Occipital lobe (tissue), 2 donors: Measurements from ENCODE around the gene PPM1H. TPM values are rescaled to one million over a fixed set of nuclear protein-coding genes. Genes with fewer than 3 reads are reported as not detected.
"Not testable (repeated sequence)": the region's sequence is repeated elsewhere in the genome, so short reads cannot be mapped to it uniquely, and the experiment has no call there.

Experiments used
- DNase-seq: peaks from one replicate; lab custom pipeline; 2025; lab: John Stamatoyannopoulos, UW
- total RNA-seq: library from RNA; depleted of rRNA; stranded (reverse); fragments of >200 nt; gene quantifications from one replicate; pipeline ENCODE4 v1.2.3, GENCODE V29; 2014

Gene PPM1H
- total RNA-seq, 1 donor from 2014 or later = 10.6 TPM

- no peak for DNase-seq
Measured at GRCh38 chr12:62910549-62911169, 24.3 kb downstream of the PPM1H start.

GRCh38 chr12:62909340-62909739, 25.6 kb downstream of the PPM1H start:
- DNase-seq = no peak

- DNase-seq = no peak
Measured at GRCh38 chr12:62908674-62909073, 26.3 kb downstream of the PPM1H start.

DNA sequence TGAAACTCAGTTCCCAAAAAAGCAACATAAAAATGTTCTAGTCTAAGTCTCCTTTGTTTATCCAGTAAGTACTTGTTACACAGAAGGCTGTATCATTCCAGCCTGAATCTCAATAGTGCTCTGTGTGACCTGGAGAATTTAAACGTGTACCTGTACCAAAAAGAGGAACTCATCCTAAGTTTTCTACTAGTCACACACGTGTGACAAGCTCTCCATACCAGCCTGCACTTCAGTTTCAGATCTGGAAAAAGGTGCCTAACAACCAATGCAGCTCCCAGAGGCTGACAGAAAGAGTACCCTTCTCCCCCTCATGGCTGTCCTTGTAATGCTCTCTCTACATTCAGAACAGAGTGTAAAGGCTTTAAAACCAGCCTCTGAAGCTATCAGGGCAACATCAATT, 27.4 kb downstream of the PPM1H start:
- DNase-seq = no peak

DNA sequence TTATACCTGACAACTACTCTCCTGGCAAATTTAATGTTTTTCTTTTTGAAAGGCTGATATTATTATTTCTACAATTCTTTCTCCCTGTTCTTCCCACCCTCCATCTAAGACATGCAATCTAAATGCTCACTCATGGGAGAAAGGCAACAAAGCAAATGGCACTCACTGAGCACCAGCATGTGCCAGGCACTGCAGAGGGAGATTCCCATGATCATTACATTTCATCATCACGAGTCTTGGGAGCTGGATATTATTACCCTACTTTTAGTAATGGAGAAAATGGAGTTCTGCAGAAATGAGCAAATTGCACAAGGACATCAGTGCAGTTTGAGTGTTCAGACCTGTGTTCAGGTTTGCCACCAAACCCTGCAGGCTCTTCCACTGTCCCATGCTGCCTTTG, 27.9 kb downstream of the PPM1H start:
- DNase-seq = no peak

DNA sequence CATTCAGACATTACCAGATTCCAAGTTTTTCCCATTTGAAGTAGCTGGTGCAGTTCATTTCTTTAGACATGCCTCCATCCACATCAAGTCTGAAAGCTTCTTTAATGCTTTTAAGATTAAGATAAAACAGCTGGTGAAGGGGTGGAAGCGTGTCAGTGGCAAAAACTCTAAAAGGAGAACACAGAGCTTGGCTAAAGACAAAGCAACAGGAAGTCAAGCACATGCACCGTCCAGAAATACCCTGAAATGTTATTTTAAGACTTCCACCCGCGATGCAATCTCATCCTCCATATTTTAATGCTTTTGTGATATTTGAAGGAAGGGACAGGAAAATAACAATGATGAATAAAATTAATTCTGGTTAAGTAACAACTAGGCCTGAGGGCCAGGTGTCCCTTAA, 31.8 kb downstream of the PPM1H start:
- peak; percentile 13 for DNase-seq

GRCh38 chr12:62900686-62901272, 34.2 kb downstream of the PPM1H start:
- DNase-seq = no peak

DNA sequence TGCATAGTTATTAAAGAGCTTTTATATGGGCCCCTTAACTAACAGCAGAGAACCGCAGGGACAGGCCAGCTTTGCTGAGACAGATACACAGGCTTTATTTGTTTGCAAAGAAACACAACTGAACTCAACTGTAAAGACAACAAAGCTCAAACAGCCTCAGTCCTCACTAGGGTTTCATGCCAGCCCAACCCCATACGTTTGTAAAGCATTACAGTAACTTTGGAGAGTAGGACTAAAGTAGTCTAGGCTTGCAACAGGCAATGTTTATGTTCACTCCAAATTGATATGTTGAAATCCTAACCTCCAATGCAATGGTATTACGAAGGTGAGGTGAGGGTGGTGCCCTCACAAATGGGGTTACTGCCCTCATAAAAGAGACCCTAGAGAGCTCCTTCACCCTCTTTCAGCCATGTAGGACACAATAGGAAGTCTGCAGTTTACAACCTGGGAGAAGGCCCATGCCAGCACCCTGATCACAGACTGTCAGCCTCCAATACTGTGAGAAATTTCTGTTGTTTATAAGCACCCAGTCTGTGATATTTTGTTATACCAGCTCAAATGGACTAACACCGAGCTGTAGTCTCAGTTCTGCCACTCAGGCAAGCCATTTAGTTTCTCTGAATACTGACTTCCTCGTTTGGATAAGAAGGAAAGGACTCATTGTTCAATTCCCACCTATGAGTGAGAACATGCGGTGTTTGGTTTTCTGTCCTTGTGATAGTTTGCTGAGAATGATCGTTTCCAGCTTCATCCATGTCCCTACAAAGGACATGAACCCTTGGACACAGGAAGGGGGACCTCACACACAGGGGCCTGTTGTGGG, 35.2 kb downstream of the PPM1H start:
- no peak for DNase-seq

DNA sequence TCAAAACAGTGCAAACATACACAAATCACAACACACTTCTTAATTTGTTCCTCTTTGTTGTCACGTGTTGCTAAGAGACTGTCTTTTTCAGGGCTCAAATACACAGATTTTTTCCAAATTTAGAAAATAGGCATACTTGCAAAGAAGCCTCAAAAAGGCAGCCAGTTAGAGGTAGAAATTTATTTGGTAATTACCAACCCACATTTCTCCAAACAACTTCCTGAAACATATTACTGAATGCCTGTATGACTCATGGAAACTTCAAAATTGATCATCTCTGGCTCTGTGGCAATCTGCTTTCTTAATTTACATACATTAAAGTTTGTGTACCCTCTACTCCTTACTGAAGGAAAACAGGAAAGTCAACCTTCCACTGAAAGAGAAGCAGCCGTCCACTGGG, 36.4 kb downstream of the PPM1H start:
- no peak for DNase-seq

GRCh38 chr12:62895351-62895877, 39.5 kb downstream of the PPM1H start:
- no peak for DNase-seq

DNA sequence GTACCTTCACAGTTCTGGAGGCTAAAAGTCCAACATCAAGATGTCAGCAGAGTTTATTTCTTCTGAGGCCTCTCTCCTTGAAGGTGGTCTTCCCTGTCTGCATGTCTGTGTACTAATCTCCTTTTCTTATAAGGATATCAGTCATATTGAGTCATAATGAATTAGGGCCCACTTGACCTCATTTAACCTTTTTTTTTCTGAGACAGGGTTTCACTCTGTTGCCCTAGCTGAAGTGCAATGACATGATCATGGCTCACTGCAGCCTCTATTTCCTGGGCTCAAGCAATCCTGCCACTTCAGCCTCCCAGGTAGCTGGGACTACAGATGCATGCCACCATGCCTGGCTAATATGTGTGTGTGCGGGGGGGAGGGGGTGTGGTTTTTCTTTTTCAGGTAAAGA, 41.7 kb downstream of the PPM1H start:
- DNase-seq = no peak

DNA sequence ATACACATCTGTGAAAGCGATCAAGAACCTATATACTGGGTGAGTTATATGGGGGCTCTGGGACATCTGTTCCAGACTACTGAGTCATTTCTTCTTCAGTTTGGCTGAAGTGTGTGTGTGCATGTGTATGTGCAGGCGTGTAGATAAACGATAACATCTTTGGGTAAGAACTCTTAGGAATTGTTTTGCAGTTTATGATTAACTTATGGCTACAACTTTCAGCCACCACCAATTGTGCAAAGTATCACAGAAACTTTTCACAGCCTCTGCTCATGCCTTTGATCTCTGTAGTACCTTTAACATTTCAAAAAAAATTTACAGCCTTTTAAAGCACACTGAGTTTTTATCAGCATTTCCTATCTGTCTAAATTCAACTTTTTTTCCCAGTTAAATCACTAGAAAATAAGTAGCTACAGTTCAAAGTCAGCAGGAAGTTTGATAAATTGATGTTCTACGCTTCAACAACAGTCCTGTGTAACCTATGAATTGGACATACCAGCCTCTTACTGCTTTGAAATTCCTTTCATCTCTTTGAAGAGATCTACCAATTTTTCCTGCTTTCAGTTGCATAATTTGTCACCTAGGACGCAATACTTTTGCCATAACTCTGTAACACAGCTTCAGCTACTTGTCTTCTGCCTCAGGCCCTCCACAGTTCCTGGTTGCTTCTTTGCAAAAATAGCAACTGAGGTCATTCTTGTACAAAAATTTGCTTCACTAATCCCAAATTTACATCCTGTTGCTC, 43.0 kb downstream of the PPM1H start:
- DNase-seq = no peak

GRCh38 chr12:62888454-62889110, 46.4 kb downstream of the PPM1H start:
- no peak for DNase-seq

DNA sequence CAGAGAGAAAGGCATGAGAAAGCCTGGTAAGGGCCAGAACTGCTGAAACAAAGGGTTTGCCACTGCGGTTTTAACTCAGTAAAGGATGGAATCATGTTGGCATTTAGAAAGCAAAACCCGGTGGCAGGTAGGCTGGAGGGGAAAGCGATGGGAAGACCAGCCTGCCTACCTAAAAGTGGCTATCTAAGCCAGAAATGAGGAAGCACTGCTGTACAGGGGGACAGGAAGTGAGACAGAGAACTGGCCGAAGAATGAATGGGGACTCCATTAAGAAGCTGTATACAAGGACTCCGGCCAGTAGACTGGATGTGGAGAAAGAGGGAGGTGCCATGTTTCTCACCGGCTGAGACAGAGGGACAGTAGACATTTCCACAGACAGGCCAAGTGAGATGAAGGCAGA, 48.2 kb downstream of the PPM1H start:
- DNase-seq = no peak

DNA sequence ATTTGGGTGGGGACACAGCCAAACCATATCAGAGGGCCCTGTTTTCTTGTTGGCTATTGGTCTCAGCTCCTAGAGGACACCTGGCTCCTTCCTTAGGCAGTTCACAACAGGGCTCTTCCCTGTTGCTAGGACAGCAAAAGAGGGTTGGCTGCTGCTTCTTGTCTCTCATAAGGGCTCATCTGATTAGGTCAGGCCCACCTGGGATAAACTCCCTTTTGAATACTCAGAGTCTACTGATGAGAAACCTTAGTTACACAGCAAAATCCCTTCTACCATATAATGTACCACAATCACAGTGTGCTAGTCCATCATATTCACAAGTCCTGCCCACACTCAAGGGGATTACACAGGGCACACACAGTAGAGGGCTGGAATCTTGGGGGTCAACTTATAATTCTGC, 49.7 kb downstream of the PPM1H start:
- DNase-seq = no peak

- DNase-seq = not testable (repeated sequence)
Measured at GRCh38 chr12:62884832-62885231, 50.1 kb downstream of the PPM1H start.

DNA sequence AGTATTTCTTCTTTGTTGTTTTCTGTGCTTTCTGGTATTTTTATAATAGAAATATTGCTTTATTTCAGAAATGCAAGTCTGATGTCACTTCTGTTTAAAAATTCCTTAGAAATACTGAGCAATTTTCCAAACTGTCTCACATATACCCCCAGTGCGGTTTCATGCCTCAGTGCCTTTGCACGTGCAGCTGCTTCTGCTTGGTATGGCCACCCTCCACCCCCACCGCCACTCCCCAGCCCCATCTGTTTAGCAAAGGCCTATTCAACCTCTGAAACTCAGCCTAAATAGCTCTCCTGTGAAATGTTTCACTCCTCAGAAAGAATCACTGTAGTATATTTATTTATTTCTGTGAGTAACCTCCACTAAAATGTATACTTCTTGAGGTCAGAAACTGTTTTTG, 52.3 kb downstream of the PPM1H start:
- no peak for DNase-seq

GRCh38 chr12:62882140-62882539, 52.8 kb downstream of the PPM1H start:
- no peak for DNase-seq

- DNase-seq = no peak
Measured at GRCh38 chr12:62879691-62880090, 55.3 kb downstream of the PPM1H start.

DNA sequence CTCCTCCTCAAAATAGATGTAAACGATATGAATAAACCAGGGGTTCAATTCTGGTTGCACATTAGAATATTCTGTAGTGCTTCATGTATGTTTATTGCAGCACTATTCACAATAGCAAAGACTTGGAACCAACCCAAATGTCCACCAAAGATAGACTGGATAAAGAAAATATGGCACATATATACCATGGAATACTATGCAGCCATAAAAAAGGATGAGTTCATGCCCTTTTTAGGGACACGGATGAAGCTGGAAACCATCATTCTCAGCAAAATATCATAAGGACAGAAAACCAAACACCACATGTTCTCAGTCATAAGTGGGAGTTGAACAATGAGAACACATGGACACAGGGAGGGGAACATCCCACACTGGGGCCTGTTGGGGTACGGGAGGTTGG, 55.7 kb downstream of the PPM1H start:
- DNase-seq = not testable (repeated sequence)

- no peak for DNase-seq
Measured at GRCh38 chr12:62878211-62878610, 56.7 kb downstream of the PPM1H start.
